Liver (tissue), 9 donors: ENCODE measurements around the gene EIF1B. TPM values are rescaled to one million over a fixed set of nuclear protein-coding genes. Genes with fewer than 3 reads are reported as not detected.

Experiments
- DNase-seq: peaks from one replicate; pipeline ENCODE4 v3.0.0-alpha.2; 2017; ENCODE audit warnings: low spot score
- H3K27ac ChIP-seq, 2 donors: one replicate each; pipeline ENCODE4 v1.7.0; 2013; ENCODE audit warnings: inconsistent platforms in 2 of 2, low read length in 2 of 2, control low read depth in 1 of 2, low read depth in 1 of 2, mild to moderate bottlenecking in 1 of 2
- H3K27me3 ChIP-seq, 4 donors: one replicate each; pipeline versions ENCODE4 v1.6.1 to v1.7.0; 2013; ENCODE audit warnings: low read length in 3 of 4, inconsistent platforms in 1 of 4, mild to moderate bottlenecking in 1 of 4, moderate library complexity in 1 of 4; ENCODE audit not compliant: control insufficient read depth in 4 of 4, insufficient read depth in 4 of 4
- H3K36me3 ChIP-seq, 4 donors: one replicate each; pipeline versions ENCODE4 v1.6.1 to v1.7.0; 2013; ENCODE audit warnings: low read length in 3 of 4, mild to moderate bottlenecking in 3 of 4, low read depth in 1 of 4, moderate library complexity in 1 of 4; ENCODE audit not compliant: control insufficient read depth in 4 of 4, insufficient read depth in 3 of 4
- H3K4me1 ChIP-seq, 4 donors: one replicate each; pipeline versions ENCODE4 v1.6.1 to v1.7.0; 2013; ENCODE audit warnings: low read length in 3 of 4, mild to moderate bottlenecking in 3 of 4, moderate library complexity in 1 of 4; ENCODE audit not compliant: control insufficient read depth in 4 of 4, insufficient read depth in 4 of 4
- H3K4me3 ChIP-seq, 3 donors: one replicate each; pipeline versions ENCODE4 v1.6.1 to v1.7.0; 2013; ENCODE audit warnings: low read length in 3 of 3, control low read depth in 1 of 3, low read depth in 1 of 3, mild to moderate bottlenecking in 1 of 3
- H3K9ac ChIP-seq, 2 donors: one replicate each; pipeline ENCODE4 v1.7.0; 2013; ENCODE audit warnings: low read length in 2 of 2, mild to moderate bottlenecking in 2 of 2, moderate library complexity in 2 of 2, control low read depth in 1 of 2, low read depth in 1 of 2
- H3K9me3 ChIP-seq, 4 donors: one replicate each; pipeline versions ENCODE4 v1.6.1 to v1.7.0; 2013; ENCODE audit warnings: low read length in 3 of 4; ENCODE audit not compliant: control insufficient read depth in 4 of 4
- EGR1 ChIP-seq, 2 donors: IDR thresholded peaks; 2 replicates each; pipeline ENCODE4 v1.6.1; 2016 to 2018; ENCODE audit warnings: antibody characterized with exemption in 2 of 2, low read depth in 2 of 2
- FOXA2 ChIP-seq: IDR thresholded peaks from 2 replicates; pipeline ENCODE4 v1.6.1; 2016; ENCODE audit warnings: antibody characterized with exemption
- GABPA ChIP-seq, 2 donors: IDR thresholded peaks in 1 of 2; conservative IDR thresholded peaks in 1 of 2; 2 replicates each; pipeline ENCODE4 v1.6.1; 2016; ENCODE audit warnings: antibody characterized with exemption in 2 of 2, mild to moderate bottlenecking in 1 of 2, moderate library complexity in 1 of 2
- HNF4A ChIP-seq, 2 donors: conservative IDR thresholded peaks; 2 replicates each; pipeline ENCODE4 v1.6.1; 2016; ENCODE audit warnings: antibody characterized with exemption in 2 of 2, mild to moderate bottlenecking in 2 of 2
- HNF4G ChIP-seq: IDR thresholded peaks from 2 replicates; pipeline ENCODE4 v1.6.1; 2016; ENCODE audit warnings: antibody characterized with exemption
- JUND ChIP-seq, 2 donors: IDR thresholded peaks; 2 replicates each; pipeline ENCODE4 v1.6.1; 2016; ENCODE audit warnings: antibody characterized with exemption in 2 of 2
- NR2F2 ChIP-seq: IDR thresholded peaks from 2 replicates; pipeline ENCODE4 v1.6.1; 2016; ENCODE audit warnings: antibody characterized with exemption
- RAD21 ChIP-seq, 2 donors: IDR thresholded peaks; 2 replicates each; pipeline ENCODE4 v1.6.1; 2016; ENCODE audit warnings: antibody characterized with exemption in 2 of 2, mild to moderate bottlenecking in 2 of 2
- RXRA ChIP-seq, 2 donors: IDR thresholded peaks; 2 replicates each; pipeline ENCODE4 v1.6.1; 2017 to 2018; ENCODE audit warnings: antibody characterized with exemption in 2 of 2, mild to moderate bottlenecking in 1 of 2
- SP1 ChIP-seq: IDR thresholded peaks from 2 replicates; pipeline ENCODE4 v1.6.1; 2018; ENCODE audit warnings: antibody characterized with exemption, mild to moderate bottlenecking
- TAF1 ChIP-seq: conservative IDR thresholded peaks from 2 replicates; pipeline ENCODE4 v1.6.1; 2016; ENCODE audit warnings: antibody characterized with exemption, mild to moderate bottlenecking
- YY1 ChIP-seq: IDR thresholded peaks from 2 replicates; pipeline ENCODE4 v1.6.1; 2016; ENCODE audit warnings: antibody characterized with exemption, mild to moderate bottlenecking
- WGBS: extraction: QIAGEN DNeasy Blood & Tissue Kit; methylation state at CpG from one replicate; pipeline ENCODE4 v1.1.7; 2013; 5-methylcytosine and 5-hydroxymethylcytosine counted together
- polyA plus RNA-seq, 2 donors: library from polyadenylated mRNA; stranded (reverse) in 1 of 2; unstranded in 1 of 2; fragments of 200-250 nt in 1 of 2; fragments of >200 nt in 1 of 2; fragmentation: Nextera tagmentation in 1 of 2; extraction: Ambion mirVana in 1 of 2; gene quantifications; one replicate each; pipeline versions ENCODE4 v1.2.1 to v1.2.3, GENCODE V29; 2013 to 2015
- total RNA-seq, 2 donors: library from RNA; depleted of rRNA; stranded (reverse); fragments of >200 nt; gene quantifications; one replicate each; pipeline ENCODE4 v1.2.3, GENCODE V29; 2014
- TF ChIP-seq, protein P1 (sequence below): IDR thresholded peaks from 2 replicates; pipeline ENCODE4 v1.6.1; 2016; ENCODE audit warnings: antibody characterized with exemption
- TF ChIP-seq, protein P2 (sequence below): fragments of 150-350 bp; IDR thresholded peaks from 2 replicates; pipeline ENCODE4 v1.5.1; 2017; ENCODE audit warnings: improper control_type of control experiment, low read depth, low read length; ENCODE audit not compliant: missing input control
- TF ChIP-seq, protein P3 (sequence below): IDR thresholded peaks from 2 replicates; pipeline ENCODE4 v1.6.1; 2016; ENCODE audit warnings: antibody characterized with exemption, mild to moderate bottlenecking
- TF ChIP-seq, protein P4 (sequence below): IDR thresholded peaks from 2 replicates; pipeline ENCODE4 v1.6.1; 2016; ENCODE audit warnings: antibody characterized with exemption
- donor health status: healthy.
- donor health status: healthy.
- donor health status: healthy.
- donor health status: healthy.
- donor health status: healthy.

EIF1B gene
- total and polyA plus RNA-seq, 4 donors: 10.9 to 33.8 (median 27.8) TPM

DNA sequence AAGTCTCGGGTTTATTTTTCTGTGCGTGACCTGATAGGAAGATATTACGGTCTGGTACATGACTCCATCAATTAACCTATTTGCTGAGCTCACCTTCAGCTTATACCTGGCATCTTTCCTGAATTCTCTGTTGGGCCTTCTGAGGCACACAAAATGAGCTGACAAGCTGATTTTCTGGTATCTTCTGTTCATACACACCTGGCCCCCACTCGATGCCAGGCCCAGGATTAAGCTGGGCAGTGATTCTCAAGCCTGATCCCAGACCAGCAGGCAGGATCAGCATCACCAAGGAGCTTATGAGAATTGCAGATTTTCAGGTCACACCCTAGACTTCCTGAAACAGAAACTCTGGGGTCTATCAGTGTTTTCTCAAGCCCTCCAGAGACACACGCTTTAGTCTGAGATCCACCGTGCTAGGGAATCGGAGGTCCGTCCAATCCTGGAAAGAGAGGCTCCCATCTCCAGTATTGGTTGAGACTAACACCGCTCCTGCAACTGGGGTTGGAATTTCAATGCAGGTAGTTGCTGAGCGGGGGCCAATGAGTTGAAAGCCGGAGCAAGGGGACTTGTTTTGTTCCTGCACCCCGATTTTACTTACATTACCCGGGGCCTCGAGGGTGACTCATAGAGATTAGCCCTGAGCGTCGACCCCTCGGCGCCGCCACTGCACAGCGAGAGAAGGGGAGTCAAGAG, 636 bp upstream of the EIF1B start:
- peaks cover 0 to 16% (median 14%) of the 10 kb centered on the region in 4 donors for H3K36me3 ChIP-seq
- no peaks in the 10 kb centered on the region for H3K9me3 ChIP-seq
- TF ChIP-seq, protein P1, sequence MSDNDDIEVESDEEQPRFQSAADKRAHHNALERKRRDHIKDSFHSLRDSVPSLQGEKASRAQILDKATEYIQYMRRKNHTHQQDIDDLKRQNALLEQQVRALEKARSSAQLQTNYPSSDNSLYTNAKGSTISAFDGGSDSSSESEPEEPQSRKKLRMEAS: no peak
- TF ChIP-seq, protein P2, sequence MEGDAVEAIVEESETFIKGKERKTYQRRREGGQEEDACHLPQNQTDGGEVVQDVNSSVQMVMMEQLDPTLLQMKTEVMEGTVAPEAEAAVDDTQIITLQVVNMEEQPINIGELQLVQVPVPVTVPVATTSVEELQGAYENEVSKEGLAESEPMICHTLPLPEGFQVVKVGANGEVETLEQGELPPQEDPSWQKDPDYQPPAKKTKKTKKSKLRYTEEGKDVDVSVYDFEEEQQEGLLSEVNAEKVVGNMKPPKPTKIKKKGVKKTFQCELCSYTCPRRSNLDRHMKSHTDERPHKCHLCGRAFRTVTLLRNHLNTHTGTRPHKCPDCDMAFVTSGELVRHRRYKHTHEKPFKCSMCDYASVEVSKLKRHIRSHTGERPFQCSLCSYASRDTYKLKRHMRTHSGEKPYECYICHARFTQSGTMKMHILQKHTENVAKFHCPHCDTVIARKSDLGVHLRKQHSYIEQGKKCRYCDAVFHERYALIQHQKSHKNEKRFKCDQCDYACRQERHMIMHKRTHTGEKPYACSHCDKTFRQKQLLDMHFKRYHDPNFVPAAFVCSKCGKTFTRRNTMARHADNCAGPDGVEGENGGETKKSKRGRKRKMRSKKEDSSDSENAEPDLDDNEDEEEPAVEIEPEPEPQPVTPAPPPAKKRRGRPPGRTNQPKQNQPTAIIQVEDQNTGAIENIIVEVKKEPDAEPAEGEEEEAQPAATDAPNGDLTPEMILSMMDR: no peak
- TF ChIP-seq JUND (IDR thresholded peaks at IDR 0.05) (no peak), EGR1 (IDR thresholded peaks at IDR 0.05; ENCODE audit: low read depth in 2 of 2) (no peak), TAF1 (no peak), GABPA (IDR thresholded peaks at IDR 0.05 in 1 of 2, conservative IDR thresholded peaks at IDR 0.05 in 1 of 2) (no peak), HNF4G (no peak), SP1 (no peak), RAD21 (IDR thresholded peaks at IDR 0.05) (no peak), HNF4A (conservative IDR thresholded peaks at IDR 0.05) (no peak), RXRA (IDR thresholded peaks at IDR 0.05) (no peak), YY1 (no peak), FOXA2 (no peak), NR2F2 (no peak)
- TF ChIP-seq, protein P3, sequence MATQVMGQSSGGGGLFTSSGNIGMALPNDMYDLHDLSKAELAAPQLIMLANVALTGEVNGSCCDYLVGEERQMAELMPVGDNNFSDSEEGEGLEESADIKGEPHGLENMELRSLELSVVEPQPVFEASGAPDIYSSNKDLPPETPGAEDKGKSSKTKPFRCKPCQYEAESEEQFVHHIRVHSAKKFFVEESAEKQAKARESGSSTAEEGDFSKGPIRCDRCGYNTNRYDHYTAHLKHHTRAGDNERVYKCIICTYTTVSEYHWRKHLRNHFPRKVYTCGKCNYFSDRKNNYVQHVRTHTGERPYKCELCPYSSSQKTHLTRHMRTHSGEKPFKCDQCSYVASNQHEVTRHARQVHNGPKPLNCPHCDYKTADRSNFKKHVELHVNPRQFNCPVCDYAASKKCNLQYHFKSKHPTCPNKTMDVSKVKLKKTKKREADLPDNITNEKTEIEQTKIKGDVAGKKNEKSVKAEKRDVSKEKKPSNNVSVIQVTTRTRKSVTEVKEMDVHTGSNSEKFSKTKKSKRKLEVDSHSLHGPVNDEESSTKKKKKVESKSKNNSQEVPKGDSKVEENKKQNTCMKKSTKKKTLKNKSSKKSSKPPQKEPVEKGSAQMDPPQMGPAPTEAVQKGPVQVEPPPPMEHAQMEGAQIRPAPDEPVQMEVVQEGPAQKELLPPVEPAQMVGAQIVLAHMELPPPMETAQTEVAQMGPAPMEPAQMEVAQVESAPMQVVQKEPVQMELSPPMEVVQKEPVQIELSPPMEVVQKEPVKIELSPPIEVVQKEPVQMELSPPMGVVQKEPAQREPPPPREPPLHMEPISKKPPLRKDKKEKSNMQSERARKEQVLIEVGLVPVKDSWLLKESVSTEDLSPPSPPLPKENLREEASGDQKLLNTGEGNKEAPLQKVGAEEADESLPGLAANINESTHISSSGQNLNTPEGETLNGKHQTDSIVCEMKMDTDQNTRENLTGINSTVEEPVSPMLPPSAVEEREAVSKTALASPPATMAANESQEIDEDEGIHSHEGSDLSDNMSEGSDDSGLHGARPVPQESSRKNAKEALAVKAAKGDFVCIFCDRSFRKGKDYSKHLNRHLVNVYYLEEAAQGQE: no peak
- TF ChIP-seq, protein P4, sequence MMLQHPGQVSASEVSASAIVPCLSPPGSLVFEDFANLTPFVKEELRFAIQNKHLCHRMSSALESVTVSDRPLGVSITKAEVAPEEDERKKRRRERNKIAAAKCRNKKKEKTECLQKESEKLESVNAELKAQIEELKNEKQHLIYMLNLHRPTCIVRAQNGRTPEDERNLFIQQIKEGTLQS: no peak
- H3K9ac ChIP-seq: peak overlapping the region; percentile 73 to 76
- H3K4me3 ChIP-seq: peak overlapping the region; percentile 51 to 76 (median 60)
- H3K27me3 ChIP-seq: no peaks in the 10 kb centered on the region
- H3K4me1 ChIP-seq: peaks cover 0 to 19% (median 10%) of the 10 kb centered on the region in 4 donors
- 27% methylated on average over 20 of the region's 20 CpGs for WGBS
- no peak for DNase-seq
- H3K27ac ChIP-seq: peak overlapping the region; percentile 67 to 97
